ENCODE measurements around the gene TSSK3. TPM values are rescaled to one million over a fixed set of nuclear protein-coding genes. Genes with fewer than 3 reads are reported as not detected.
A peak's percentile ranks its signal among the peaks of the same experiment; 100 is the strongest.
"Not testable (repeated sequence)": the region's sequence is repeated elsewhere in the genome, so short reads cannot be mapped to it uniquely, and the experiment has no call there.

Gene TSSK3
- total RNA-seq, 1 experiment from 2014 or later, result 0.40 TPM

GRCh38 chr1:32361674-32362473 lies 465 bp upstream of the TSSK3 start:
- no peak for DNase-seq (ENCODE audit: low read depth)

- no peak for DNase-seq (ENCODE audit: low read depth)
These were observed 1.4 kb downstream of the TSSK3 start for GRCh38 chr1:32363713-32364112.

- DNase-seq (ENCODE audit: low read depth), result no peak
These were observed 2.5 kb downstream of the TSSK3 start for GRCh38 chr1:32364836-32365235.

GRCh38 chr1:32365445-32365844 lies 3.1 kb downstream of the TSSK3 start:
- no peak for DNase-seq (ENCODE audit: low read depth)

- no peak for DNase-seq (ENCODE audit: low read depth)
These were observed 5.7 kb downstream of the TSSK3 start for GRCh38 chr1:32367912-32368635.

- no peak for DNase-seq (ENCODE audit: low read depth)
These were observed 9.9 kb downstream of the TSSK3 start for GRCh38 chr1:32372149-32372756.

GRCh38 chr1:32373996-32374592 lies 11.8 kb downstream of the TSSK3 start:
- DNase-seq (ENCODE audit: low read depth), result no peak

- DNase-seq (ENCODE audit: low read depth), result no peak
These were observed 13.9 kb downstream of the TSSK3 start for GRCh38 chr1:32376199-32376598.

- DNase-seq (ENCODE audit: low read depth), result no peak
These were observed 15.3 kb downstream of the TSSK3 start for GRCh38 chr1:32377541-32378220.

- no peak for DNase-seq (ENCODE audit: low read depth)
These were observed 17.7 kb downstream of the TSSK3 start for GRCh38 chr1:32380057-32380456.

- DNase-seq (ENCODE audit: low read depth), result no peak
These were observed 24.5 kb downstream of the TSSK3 start for GRCh38 chr1:32386676-32387392.

- DNase-seq (ENCODE audit: low read depth), result no peak
These were observed 26.3 kb downstream of the TSSK3 start for GRCh38 chr1:32388641-32389040.

- DNase-seq (ENCODE audit: low read depth), result no peak
These were observed 28.8 kb downstream of the TSSK3 start for GRCh38 chr1:32390904-32391870.

- no peak for DNase-seq (ENCODE audit: low read depth)
These were observed 30.0 kb downstream of the TSSK3 start for GRCh38 chr1:32392325-32392724.

- no peak for DNase-seq (ENCODE audit: low read depth)
These were observed 30.8 kb downstream of the TSSK3 start for GRCh38 chr1:32393136-32393535.

- DNase-seq (ENCODE audit: low read depth), result no peak
These were observed 31.4 kb downstream of the TSSK3 start for GRCh38 chr1:32393832-32394140.

- DNase-seq (ENCODE audit: low read depth), result peak; percentile 99
These were observed 32.0 kb downstream of the TSSK3 start, which contains the start of gene BSDC1 for GRCh38 chr1:32394141-32394889. TSS of gene BSDC1 (minus strand) at chr1:32394441. CDS start at chr1:32394414, 27 bp downstream.

- no peak for DNase-seq (ENCODE audit: low read depth)
These were observed 32.6 kb downstream of the TSSK3 start for GRCh38 chr1:32394890-32395432.

- DNase-seq (ENCODE audit: low read depth), result not testable (repeated sequence)
These were observed 34.2 kb downstream of the TSSK3 start for GRCh38 chr1:32396524-32396923.
